HL-60 (cell line): Measurements from ENCODE around the gene OTUD7B.
A peak's percentile ranks its signal among the peaks of the same experiment; 100 is the strongest.

Experiments used
- DNase-seq, 2 experiments: peaks; one replicate each; pipeline ENCODE4 v3.0.0-alpha.2; 2010 to 2020; ENCODE audit warnings: low read depth in 1 of 2, low spot score in 1 of 2
- H3K27ac ChIP-seq: fragments of 250-450 bp; sonication (Bioruptor Pico); replicated peaks from 2 replicates; pipeline ENCODE4 v1.5.1; 2020; ENCODE audit warnings: mild to moderate bottlenecking, moderate library complexity
- H3K27me3 ChIP-seq: fragments of 250-450 bp; sonication (Bioruptor Pico); 2 replicates; pipeline ENCODE4 v1.5.1; 2021; ENCODE audit warnings: mild to moderate bottlenecking, moderate library complexity; ENCODE audit not compliant: insufficient read depth, poor library complexity, severe bottlenecking
- H3K4me3 ChIP-seq: replicated peaks from 2 replicates; pipeline ENCODE4 v1.5.1; 2011; ENCODE audit warnings: mild to moderate bottlenecking, control low read depth, low read length; ENCODE audit not compliant: insufficient read depth
- GABPA ChIP-seq: IDR thresholded peaks from 2 replicates; pipeline ENCODE4 v1.6.1; 2012; ENCODE audit warnings: low read depth
- POLR2AphosphoS5 ChIP-seq: IDR thresholded peaks from 2 replicates; pipeline ENCODE4 v1.6.1; 2012; ENCODE audit warnings: low read depth
- SPI1 ChIP-seq: IDR thresholded peaks from 2 replicates; pipeline ENCODE4 v1.6.1; 2012; ENCODE audit warnings: low read depth, mild to moderate bottlenecking, borderline replicate concordance
- TF ChIP-seq, protein P1 (sequence below): IDR thresholded peaks from one replicate; pipeline ENCODE4 v1.5.1; 2011; ENCODE audit warnings: low read length, control low read depth, inconsistent platforms; ENCODE audit not compliant: insufficient read depth
- TF ChIP-seq, protein P2 (sequence below): IDR thresholded peaks from 2 replicates; pipeline ENCODE4 v1.6.1; 2012; ENCODE audit warnings: low read depth; ENCODE audit not compliant: insufficient replicate concordance

The OTUD7B gene

DNA sequence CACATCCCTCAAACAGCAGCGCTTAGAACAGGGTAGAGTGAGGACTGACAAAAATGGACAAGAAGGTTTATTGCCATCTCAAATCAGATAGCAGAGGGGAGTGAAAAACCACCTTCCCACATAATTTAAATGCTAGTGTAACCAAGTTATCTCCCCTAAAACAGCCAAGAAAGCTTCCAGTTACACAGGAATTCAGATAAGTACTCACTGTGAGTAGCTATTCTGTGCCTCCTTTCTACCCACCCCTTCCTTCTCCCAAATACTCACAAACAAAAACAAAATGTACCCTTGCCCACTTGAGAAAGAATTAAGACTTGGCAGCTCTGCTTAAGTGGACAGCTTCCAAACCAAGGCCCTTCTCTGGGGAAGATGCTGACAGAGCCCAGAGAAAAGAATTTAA is 9.1 kb downstream of the OTUD7B start:
- TF ChIP-seq POLR2AphosphoS5, result no peak
- TF ChIP-seq, protein P1, sequence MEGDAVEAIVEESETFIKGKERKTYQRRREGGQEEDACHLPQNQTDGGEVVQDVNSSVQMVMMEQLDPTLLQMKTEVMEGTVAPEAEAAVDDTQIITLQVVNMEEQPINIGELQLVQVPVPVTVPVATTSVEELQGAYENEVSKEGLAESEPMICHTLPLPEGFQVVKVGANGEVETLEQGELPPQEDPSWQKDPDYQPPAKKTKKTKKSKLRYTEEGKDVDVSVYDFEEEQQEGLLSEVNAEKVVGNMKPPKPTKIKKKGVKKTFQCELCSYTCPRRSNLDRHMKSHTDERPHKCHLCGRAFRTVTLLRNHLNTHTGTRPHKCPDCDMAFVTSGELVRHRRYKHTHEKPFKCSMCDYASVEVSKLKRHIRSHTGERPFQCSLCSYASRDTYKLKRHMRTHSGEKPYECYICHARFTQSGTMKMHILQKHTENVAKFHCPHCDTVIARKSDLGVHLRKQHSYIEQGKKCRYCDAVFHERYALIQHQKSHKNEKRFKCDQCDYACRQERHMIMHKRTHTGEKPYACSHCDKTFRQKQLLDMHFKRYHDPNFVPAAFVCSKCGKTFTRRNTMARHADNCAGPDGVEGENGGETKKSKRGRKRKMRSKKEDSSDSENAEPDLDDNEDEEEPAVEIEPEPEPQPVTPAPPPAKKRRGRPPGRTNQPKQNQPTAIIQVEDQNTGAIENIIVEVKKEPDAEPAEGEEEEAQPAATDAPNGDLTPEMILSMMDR, result no peak
- no peak for TF ChIP-seq GABPA
- TF ChIP-seq, protein P2, sequence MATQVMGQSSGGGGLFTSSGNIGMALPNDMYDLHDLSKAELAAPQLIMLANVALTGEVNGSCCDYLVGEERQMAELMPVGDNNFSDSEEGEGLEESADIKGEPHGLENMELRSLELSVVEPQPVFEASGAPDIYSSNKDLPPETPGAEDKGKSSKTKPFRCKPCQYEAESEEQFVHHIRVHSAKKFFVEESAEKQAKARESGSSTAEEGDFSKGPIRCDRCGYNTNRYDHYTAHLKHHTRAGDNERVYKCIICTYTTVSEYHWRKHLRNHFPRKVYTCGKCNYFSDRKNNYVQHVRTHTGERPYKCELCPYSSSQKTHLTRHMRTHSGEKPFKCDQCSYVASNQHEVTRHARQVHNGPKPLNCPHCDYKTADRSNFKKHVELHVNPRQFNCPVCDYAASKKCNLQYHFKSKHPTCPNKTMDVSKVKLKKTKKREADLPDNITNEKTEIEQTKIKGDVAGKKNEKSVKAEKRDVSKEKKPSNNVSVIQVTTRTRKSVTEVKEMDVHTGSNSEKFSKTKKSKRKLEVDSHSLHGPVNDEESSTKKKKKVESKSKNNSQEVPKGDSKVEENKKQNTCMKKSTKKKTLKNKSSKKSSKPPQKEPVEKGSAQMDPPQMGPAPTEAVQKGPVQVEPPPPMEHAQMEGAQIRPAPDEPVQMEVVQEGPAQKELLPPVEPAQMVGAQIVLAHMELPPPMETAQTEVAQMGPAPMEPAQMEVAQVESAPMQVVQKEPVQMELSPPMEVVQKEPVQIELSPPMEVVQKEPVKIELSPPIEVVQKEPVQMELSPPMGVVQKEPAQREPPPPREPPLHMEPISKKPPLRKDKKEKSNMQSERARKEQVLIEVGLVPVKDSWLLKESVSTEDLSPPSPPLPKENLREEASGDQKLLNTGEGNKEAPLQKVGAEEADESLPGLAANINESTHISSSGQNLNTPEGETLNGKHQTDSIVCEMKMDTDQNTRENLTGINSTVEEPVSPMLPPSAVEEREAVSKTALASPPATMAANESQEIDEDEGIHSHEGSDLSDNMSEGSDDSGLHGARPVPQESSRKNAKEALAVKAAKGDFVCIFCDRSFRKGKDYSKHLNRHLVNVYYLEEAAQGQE, result no peak
- no peak for TF ChIP-seq SPI1
- Histone ChIP-seq H3K27ac (no peak overlapping the region), H3K4me3 (no peak overlapping the region), H3K27me3 (peaks cover 8% of the 10 kb centered on the region)
- no peak for DNase-seq

DNA sequence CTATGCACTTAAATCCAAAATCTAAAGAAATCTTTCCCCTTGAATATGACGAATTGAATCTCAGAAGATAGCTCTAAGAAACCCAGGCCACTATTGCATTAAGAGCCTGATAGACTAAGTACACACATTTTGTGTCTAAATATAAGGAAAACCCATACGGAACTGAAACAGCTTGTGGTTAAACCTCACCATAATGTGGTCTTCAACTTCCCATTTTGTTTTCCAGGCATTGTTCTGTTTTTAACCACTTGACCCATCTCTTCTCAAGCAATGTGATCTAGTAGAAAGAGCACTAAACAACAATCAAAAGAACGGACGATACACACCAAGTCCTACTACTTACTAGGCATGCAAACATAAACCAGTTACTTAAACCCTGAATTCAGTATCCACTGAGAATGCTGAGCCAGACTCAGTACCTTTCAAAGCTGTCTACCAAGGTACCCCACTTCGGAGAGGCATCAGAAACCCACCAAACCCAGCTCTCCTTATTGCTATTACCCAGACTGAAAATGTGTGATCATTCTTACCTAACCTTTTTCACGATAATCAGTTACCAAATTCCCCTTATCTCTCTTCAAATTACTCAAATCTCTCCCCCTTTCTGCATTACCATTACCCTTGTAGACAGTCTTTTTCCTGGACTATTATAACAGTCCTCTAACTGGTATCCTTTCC is 12.8 kb downstream of the OTUD7B start:
- TF ChIP-seq POLR2AphosphoS5 (peak; percentile 69), SPI1 (peak; percentile 85), GABPA (no peak)
- H3K27ac ChIP-seq, result no peak overlapping the region
- DNase-seq, result peak; percentile 61 to 75
- H3K4me3 ChIP-seq, result no peak overlapping the region
- H3K27me3 ChIP-seq, result peaks cover 8% of the 10 kb centered on the region

DNA sequence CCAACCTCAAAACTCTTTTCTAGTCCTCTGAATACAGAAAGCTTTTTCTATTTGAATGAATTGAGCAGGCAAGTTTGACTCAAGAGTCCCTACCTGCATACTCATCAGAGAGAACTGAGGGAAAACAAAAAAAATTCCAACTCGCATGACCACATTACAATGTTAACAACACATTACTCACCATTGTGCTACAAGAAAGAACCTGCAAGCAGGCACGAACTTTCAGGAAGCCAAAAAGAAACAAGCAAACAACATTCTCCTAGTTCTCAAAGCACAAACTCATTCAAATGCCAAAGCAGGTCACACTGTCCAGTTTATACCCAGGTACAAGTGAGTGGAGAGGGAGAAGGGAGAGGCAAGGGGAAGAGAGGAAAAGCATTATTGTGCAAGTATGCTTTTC is 14.6 kb downstream of the OTUD7B start:
- no peak overlapping the region for H3K27ac ChIP-seq
- no peak for DNase-seq
- TF ChIP-seq SPI1, result no peak
- TF ChIP-seq, protein P2, result no peak
- TF ChIP-seq, protein P1, result no peak
- TF ChIP-seq POLR2AphosphoS5, result no peak
- no peak for TF ChIP-seq GABPA
- H3K4me3 ChIP-seq, result no peak overlapping the region
- H3K27me3 ChIP-seq, result peaks cover 8% of the 10 kb centered on the region

DNA sequence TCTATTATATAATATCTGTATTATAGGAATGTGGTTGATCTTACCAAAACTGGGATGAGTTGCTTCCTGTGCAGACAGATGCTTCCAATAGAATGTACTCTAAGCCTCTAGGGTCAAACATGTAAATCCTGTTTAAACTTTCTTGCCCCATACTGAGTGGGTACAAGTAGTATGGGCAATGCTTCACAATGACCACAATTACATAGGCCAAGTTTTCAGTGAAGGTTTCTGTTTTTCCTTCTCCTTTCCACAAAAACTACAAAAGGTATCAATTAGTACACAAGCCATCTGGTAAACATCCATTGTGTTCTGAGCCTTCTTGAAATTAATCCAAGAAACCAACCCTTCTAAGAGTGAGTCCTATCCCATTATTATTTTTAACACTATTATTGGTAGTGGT is 16.8 kb downstream of the OTUD7B start:
- Histone ChIP-seq H3K4me3 (no peak overlapping the region), H3K27me3 (peaks cover 3% of the 10 kb centered on the region), H3K27ac (no peak overlapping the region)
- TF ChIP-seq SPI1, result no peak
- no peak for TF ChIP-seq POLR2AphosphoS5
- TF ChIP-seq, protein P1, result no peak
- no peak for TF ChIP-seq GABPA
- TF ChIP-seq, protein P2, result no peak
- no peak for DNase-seq
